K562 (cell line): Measurements from ENCODE around the gene AQP1. TPM values are rescaled to one million over a fixed set of nuclear protein-coding genes. Genes with fewer than 3 reads are reported as not detected.

Experiments
- CBX8 ChIP-seq: fragments of 200-600 bp; sonication (generic); IDR thresholded peaks from 2 replicates; pipeline ENCODE4 v1.6.1; 2012; ENCODE audit warnings: borderline replicate concordance, mixed run types, low read depth, mild to moderate bottlenecking, moderate library complexity, mixed read lengths, low read length, control low read depth, inconsistent platforms; ENCODE audit not compliant: poor library complexity, severe bottlenecking; ENCODE audit errors: extremely low read depth
- EP300 ChIP-seq: IDR thresholded peaks from 2 replicates; pipeline ENCODE4 v1.6.1; 2012; ENCODE audit warnings: low read length, improper control_type of control experiment
- ETV5 ChIP-seq: sonication (generic); formaldehyde crosslinking; IDR thresholded peaks from 2 replicates; pipeline ENCODE4 v1.4.0; 2020; ENCODE audit warnings: low read depth, mild to moderate bottlenecking, missing genetic modification reagents
- NFYB ChIP-seq: IDR thresholded peaks from 2 replicates; pipeline ENCODE4 v1.6.1; 2011; ENCODE audit warnings: mild to moderate bottlenecking, moderate library complexity; ENCODE audit not compliant: insufficient read length; ENCODE audit errors: extremely low read depth
- POLR3A ChIP-seq: IDR thresholded peaks from 2 replicates; pipeline ENCODE4 v1.6.1; 2011; ENCODE audit warnings: borderline replicate concordance, mild to moderate bottlenecking, moderate library complexity; ENCODE audit not compliant: insufficient read length, insufficient read depth; ENCODE audit errors: extremely low read depth
- RFX7 ChIP-seq: fragments of 250-450 bp; sonication (Bioruptor Pico); IDR thresholded peaks from 2 replicates; pipeline ENCODE4 v1.5.1; 2021; ENCODE audit warnings: mild to moderate bottlenecking
- SAFB ChIP-seq: fragments of 200-400 bp; formaldehyde crosslinking; IDR thresholded peaks from 2 replicates; pipeline ENCODE4 v1.6.1; 2017; ENCODE audit warnings: low read depth, low read length, borderline replicate concordance
- TAF9B ChIP-seq: fragments of 450-650 bp; IDR thresholded peaks from 2 replicates; pipeline ENCODE4 v1.6.1; 2018; ENCODE audit warnings: mild to moderate bottlenecking; ENCODE audit not compliant: partially characterized antibody
- U2AF1 ChIP-seq: fragments of 200-400 bp; formaldehyde crosslinking; optimal IDR thresholded peaks from 2 replicates; pipeline ENCODE3; 2017; ENCODE audit warnings: mild to moderate bottlenecking, low read depth, low read length, moderate library complexity
- ZNF24 ChIP-seq: fragments of 450-650 bp; IDR thresholded peaks from 2 replicates; pipeline ENCODE4 v1.6.1; 2016
- ZNF609 ChIP-seq: sonication (generic); formaldehyde crosslinking; IDR thresholded peaks from 2 replicates; pipeline ENCODE4 v1.8.1; 2023; ENCODE audit warnings: missing genetic modification reagents, mild to moderate bottlenecking, borderline replicate concordance
- ZNF740 ChIP-seq, 3 experiments: fragments of 200-800 bp in 1 of 3; sonication (Bioruptor generic) in 1 of 3; sonication (generic) in 1 of 3; formaldehyde crosslinking in 1 of 3; IDR thresholded peaks; 2 replicates each; pipeline versions ENCODE4 v1.6.1 to v1.8.0; 2016 to 2022; ENCODE audit warnings: mild to moderate bottlenecking in 2 of 3, missing compliant biosample characterization in 2 of 3, missing genetic modification characterization in 2 of 3, missing genetic modification reagents in 1 of 3
- polyA plus RNA-seq, 8 experiments: library from polyadenylated mRNA; depleted of rRNA in 4 of 8; stranded (reverse) in 5 of 8; unstranded in 3 of 8; fragments of >200 nt; fragmentation: Nextera tagmentation in 2 of 8; fragmentation: Illumina TruSeq in 1 of 8; extraction: Ambion mirVana in 2 of 8; extraction: Trizol in 1 of 8; gene quantifications; 2 replicates each; pipeline versions ENCODE4 v1.2.1 to v1.2.3, GENCODE V29; 2011 to 2014; ENCODE audit warnings: inconsistent platforms in 1 of 8, missing spikeins in 1 of 8
- total RNA-seq, 7 experiments: library from RNA; depleted of rRNA in 6 of 7; stranded (reverse); fragments of >200 nt in 6 of 7; fragmentation: Illumina TruSeq in 2 of 7; extraction: Trizol in 2 of 7; gene quantifications; 2 replicates each; pipeline versions ENCODE4 v1.2.1 to v1.2.3, GENCODE V29; 2011 to 2021; ENCODE audit warnings: low replicate concordance in 1 of 7
- TF ChIP-seq, protein P1 (sequence below): fragments of 450-650 bp; IDR thresholded peaks from 2 replicates; pipeline ENCODE4 v1.7.0; 2016; ENCODE audit warnings: borderline replicate concordance
- TF ChIP-seq, protein P2 (sequence below): fragments of 450-650 bp; IDR thresholded peaks from 2 replicates; pipeline ENCODE4 v1.6.1; 2014; ENCODE audit warnings: low read depth, mild to moderate bottlenecking, moderate library complexity, borderline replicate concordance

AQP1 gene
- total and polyA plus RNA-seq, 9 of the 15 experiments (the other 6 are each of a cell fraction or from before 2014, with no cell fraction given), result 0.18 to 12.6 (median 4.1) TPM

- TF ChIP-seq ETV5 (CRISPR knock-in tag), result peak; percentile 41; the same call in 1 of the 2 replicates
- no peak for TF ChIP-seq ZNF609 (CRISPR knock-in tag)
- peak; percentile 20; the same call in 1 of the 2 replicates for TF ChIP-seq EP300
- TF ChIP-seq ZNF24, result no peak
- TF ChIP-seq NFYB, result no peak
- no peak for TF ChIP-seq POLR3A
- TF ChIP-seq, protein P1, sequence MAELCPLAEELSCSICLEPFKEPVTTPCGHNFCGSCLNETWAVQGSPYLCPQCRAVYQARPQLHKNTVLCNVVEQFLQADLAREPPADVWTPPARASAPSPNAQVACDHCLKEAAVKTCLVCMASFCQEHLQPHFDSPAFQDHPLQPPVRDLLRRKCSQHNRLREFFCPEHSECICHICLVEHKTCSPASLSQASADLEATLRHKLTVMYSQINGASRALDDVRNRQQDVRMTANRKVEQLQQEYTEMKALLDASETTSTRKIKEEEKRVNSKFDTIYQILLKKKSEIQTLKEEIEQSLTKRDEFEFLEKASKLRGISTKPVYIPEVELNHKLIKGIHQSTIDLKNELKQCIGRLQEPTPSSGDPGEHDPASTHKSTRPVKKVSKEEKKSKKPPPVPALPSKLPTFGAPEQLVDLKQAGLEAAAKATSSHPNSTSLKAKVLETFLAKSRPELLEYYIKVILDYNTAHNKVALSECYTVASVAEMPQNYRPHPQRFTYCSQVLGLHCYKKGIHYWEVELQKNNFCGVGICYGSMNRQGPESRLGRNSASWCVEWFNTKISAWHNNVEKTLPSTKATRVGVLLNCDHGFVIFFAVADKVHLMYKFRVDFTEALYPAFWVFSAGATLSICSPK, result no peak
- no peak for TF ChIP-seq CBX8
- no peak for TF ChIP-seq ZNF740 (CRISPR knock-in tag; IDR thresholded peaks at IDR 0.05)
- TF ChIP-seq ZNF740 (tag; IDR thresholded peaks at IDR 0.05), result no peak
- TF ChIP-seq, protein P2, sequence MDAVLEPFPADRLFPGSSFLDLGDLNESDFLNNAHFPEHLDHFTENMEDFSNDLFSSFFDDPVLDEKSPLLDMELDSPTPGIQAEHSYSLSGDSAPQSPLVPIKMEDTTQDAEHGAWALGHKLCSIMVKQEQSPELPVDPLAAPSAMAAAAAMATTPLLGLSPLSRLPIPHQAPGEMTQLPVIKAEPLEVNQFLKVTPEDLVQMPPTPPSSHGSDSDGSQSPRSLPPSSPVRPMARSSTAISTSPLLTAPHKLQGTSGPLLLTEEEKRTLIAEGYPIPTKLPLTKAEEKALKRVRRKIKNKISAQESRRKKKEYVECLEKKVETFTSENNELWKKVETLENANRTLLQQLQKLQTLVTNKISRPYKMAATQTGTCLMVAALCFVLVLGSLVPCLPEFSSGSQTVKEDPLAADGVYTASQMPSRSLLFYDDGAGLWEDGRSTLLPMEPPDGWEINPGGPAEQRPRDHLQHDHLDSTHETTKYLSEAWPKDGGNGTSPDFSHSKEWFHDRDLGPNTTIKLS, result no peak
- no peak for TF ChIP-seq TAF9B
- TF ChIP-seq RFX7 (CRISPR knock-in tag), result no peak
- no peak for TF ChIP-seq SAFB
- TF ChIP-seq U2AF1, result no peak
Measured at GRCh38 chr7:30920584-30921539, 9.2 kb downstream of the AQP1 start (continued).
